Measurements from ENCODE around the gene ANO10.

The ANO10 gene

GRCh38 chr3:43343185-43343584 lies 278.6 kb downstream of the ANO10 start:
- DNase-seq: no peak

DNA sequence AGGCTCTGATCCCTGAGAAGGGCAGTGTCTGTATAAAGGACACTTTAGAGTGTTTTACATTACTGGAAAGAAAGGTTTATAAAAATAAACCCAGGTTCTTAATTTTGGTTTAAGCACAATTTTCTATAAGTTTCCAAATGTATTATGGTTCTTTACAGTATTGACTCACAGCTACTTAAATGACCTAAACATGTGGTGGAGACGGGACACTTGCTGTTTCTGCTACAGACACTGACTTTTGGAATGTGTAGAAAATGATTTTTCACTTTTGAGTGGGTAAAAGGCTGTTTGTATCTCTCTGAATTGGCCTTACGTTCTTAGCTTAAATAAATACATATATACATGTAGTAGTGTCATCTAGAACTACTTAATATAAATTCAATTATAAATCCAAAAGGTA lies 280.0 kb downstream of the ANO10 start:
- no peak for DNase-seq

DNA sequence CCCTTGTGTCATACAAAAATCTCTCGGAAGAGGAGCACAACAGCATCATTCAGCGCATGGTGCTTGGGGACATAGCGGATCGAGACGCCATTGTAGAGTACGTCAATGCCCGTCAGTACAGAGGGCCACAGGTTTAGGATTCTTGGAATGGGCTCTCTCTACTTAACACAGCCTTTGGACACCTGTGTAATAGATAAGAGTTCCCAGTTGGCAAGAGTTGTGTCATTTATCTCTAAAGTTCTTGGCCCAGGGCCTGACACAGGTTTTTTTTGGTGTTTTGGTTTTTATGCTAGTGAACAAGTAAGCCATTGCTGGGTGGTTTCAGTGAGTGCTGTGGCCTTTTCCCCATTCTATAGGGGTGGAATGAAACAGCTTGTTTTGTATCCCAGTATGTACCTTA lies 281.4 kb downstream of the ANO10 start:
- no peak for DNase-seq

- no peak for DNase-seq
These were observed 283.5 kb downstream of the ANO10 start for GRCh38 chr3:43338295-43338694.

GRCh38 chr3:43335799-43336198 lies 286.0 kb downstream of the ANO10 start:
- no peak for DNase-seq

DNA sequence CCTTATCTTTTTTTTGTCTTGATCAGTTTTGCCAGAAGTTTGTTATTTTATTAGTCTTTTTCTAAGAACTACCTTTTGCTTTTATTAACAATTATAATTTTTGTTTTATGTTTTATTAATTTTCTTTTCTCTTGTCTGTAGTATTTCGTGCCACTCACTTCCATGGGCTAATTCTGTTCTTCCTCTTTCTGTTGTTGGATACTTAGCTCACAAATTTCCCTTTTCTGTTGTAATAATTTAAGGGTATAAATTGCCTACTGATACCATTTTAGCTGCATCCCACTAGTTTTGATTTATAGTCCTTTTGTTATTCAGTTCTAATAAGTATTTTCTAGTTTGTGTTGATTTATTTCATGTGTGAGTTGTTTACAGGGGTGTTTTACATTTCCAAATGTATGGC lies 286.8 kb downstream of the ANO10 start:
- no peak for DNase-seq

DNA sequence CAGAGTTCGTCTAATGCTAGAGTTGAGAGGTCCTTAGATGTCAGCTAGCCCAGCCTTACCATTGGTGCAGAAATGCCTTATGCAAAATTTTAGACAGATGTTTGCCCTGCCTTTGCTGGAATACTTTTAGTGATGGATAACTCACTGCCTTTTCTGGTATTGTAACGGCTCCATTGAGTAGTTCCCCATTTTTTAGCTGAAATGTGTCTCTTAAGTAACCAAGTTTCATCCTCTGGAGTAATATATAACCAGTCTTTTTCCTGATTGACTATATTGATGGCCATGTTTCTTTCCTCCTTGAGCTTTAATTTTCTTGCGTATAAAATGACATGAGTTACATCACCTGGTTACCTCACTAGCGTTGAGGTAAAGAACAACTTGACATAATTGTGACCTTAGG lies 290.4 kb downstream of the ANO10 start:
- DNase-seq: no peak

GRCh38 chr3:43330981-43331380 lies 290.8 kb downstream of the ANO10 start:
- DNase-seq: no peak

DNA sequence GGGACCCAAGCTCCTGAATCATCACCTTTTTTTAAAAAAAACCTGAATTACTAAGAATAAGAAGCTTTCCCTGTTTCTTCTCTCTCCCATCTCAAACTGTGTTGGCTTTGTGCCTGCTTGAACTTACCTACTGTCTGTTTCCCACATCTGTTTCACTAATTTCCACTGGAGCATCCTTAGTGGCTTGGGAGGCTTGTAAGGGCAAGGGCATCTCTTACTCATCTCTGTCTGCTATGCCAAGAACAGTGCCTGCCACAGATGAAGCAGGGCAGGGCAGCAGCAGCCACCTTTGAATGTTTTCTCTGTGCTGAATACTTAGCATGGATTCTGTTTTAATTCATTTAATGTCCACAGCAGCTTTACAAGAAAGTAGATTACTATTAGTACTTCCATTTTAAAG lies 293.2 kb downstream of the ANO10 start:
- DNase-seq: no peak

- DNase-seq: no peak
These were observed 294.2 kb downstream of the ANO10 start for GRCh38 chr3:43327582-43327979.

- DNase-seq: no peak
These were observed 294.8 kb downstream of the ANO10 start for GRCh38 chr3:43326891-43327581.

DNA sequence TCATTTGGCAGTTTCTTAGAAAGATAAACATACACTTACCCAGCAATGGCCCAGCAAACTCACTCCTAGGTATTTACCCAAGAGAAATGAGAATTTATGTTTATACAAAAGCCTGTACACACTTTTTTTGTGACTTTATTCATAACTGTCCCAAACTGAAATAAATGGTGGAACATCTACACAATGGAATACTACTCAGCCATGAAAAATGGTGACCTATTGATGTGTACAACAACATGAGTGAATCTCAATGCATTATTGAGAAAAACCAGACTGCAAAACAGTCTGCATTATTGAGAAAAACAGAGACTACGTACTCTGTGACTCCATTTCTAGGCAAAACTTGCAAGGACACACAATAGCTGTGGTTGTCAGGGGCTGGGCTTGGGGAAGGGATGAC lies 298.3 kb downstream of the ANO10 start:
- no peak for DNase-seq

DNA sequence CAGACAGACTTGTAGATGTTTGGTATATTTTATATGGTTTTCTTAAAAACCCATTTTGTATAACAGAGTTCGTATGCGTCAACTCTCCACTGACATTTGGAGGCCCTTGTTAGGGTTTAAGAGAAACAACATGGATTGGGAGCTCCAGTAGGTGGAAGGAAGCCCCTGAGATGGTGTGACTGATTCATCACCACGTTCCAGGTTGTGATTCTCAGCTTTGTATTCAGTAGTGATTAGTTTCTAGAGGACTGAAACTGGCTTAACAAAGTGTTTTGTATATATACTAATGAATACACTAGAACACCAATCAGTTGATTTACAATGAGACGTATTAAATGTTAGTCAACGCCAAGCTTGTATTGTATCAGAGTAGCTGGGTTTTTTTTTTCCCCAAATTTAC lies 301.5 kb downstream of the ANO10 start:
- no peak for DNase-seq

DNA sequence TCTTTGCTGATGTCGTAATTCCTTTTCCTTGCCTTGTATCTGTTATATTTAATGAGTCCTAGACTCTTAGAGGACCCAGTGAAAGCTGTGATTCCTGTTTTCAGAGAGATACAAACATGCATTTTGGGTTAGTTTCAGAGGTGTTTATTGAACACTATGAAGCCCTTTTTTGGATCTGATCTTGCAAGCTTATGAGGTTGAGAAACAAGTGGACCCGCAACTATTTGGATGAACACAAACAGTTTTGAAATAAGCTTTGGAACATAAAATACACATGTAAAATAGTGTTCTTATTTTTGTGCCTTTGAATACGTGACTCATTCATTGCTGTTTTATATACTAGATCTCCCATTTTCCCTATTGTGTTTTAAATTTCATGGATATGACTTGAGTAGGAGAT lies 302.0 kb downstream of the ANO10 start:
- DNase-seq: no peak

GRCh38 chr3:43319376-43319775 lies 302.4 kb downstream of the ANO10 start:
- DNase-seq: no peak

- DNase-seq: no peak
These were observed 304.1 kb downstream of the ANO10 start for GRCh38 chr3:43317461-43318316.

GRCh38 chr3:43316783-43317460 lies 304.9 kb downstream of the ANO10 start:
- no peak for DNase-seq

Data from activated T-cell treated with anti-CD3 and anti-CD28 coated beads for 4 hours (primary cell).